GM18502 (cell line): Measurements from ENCODE around the gene KIF18A.
"Not testable (repeated sequence)": the region's sequence is repeated elsewhere in the genome, so short reads cannot be mapped to it uniquely, and the experiment has no call there.

Experiments
- ATAC-seq: cut with Tn5 transposase; IDR thresholded peaks from one replicate; pipeline ENCODE4 v1.9.1; 2021; ENCODE audit warnings: mild to moderate bottlenecking; ENCODE audit not compliant: unreplicated experiment, poor library complexity

Gene KIF18A

DNA sequence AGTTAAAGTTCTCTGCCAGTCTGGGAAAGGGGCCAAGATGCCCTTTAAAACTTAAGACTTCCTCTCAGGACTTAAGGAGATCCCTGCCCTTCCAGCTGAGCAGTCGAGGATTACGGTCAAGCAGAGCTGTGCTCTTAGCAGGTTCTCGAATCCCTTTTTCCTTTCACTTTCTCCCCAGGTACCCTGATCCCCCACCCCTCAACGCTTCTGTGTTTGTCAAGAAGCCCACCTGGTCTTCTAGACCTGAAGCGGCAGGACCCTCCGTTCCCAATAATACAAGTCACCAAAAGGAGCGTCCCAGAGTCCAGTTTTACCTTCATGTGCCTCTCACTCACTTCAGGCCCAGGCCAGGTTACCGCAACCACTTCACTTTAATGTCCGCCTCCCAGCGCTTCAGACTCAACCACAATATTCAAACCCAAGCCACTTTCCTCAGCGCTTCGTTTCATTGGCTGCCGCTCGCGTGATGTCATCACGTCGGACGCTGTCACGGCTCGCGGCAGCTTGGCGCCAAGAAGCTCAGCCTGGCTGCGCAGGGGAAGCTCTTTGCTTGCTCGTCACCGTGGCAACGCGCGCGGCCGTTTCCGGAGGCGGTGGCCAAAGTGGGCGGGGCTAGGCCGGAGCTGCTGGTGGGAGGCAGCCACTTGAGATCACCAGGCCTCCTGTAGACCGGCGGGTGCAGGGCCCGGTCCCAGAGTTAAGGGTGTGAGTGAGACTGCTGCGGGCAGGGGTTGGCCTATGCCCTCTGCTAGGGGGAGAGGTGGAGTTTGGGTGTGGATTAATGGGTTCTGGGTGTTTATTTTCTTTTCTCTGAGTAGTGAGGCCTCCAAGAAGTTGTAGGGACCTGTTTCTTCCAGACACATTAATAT is at the start of gene KIF18A, which contains the start of gene METTL15:
Gene KIF18A (minus strand): TSS at position 407 of the 869 bp plus-strand sequence. CDS start 10,209 bp downstream, outside the sequence.
Gene METTL15 (plus strand): TSS at position 639 of the 869 bp plus-strand sequence. CDS start 4,947 bp downstream, outside the sequence.
- ATAC-seq, result peak; percentile 94

DNA sequence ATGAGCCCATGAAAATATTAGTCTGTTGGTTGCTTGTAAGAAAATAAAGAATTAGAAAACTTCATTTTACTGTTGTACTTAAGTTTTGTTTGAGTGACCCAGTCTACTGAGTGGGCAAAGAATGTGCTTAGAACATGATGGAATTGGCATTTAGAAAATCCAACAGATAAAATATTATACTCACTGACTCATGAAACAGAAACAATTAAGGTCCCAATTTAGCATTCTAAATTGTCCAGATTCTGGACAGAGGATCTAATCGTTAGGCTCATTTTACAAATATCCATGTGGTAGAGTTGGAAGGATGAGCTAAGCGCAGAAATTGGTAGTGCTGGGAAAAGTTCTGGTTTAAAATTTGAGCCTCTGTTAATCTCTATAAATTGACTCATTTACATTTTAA is 45.6 kb upstream of the KIF18A start:
- ATAC-seq, result no peak

DNA sequence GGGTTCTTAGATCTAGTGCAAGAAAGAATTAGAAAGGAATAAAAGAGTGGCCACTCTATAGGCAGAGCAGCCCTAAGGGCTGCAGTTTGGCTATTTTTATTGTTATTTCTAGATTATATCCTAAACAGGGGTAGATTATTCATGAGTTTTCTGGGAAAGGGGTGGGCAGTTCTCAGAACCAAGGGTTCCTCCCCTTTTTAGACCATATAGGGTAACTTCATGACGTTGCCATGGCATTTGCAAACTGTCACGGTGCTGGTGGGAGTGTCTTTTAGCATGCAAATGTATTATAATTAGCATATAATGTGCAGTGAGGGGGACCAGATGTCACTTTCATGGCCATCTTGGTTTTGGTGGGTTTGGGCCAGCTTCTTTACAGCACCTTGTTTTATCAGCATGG is 44.8 kb upstream of the KIF18A start:
- ATAC-seq, result no peak

DNA sequence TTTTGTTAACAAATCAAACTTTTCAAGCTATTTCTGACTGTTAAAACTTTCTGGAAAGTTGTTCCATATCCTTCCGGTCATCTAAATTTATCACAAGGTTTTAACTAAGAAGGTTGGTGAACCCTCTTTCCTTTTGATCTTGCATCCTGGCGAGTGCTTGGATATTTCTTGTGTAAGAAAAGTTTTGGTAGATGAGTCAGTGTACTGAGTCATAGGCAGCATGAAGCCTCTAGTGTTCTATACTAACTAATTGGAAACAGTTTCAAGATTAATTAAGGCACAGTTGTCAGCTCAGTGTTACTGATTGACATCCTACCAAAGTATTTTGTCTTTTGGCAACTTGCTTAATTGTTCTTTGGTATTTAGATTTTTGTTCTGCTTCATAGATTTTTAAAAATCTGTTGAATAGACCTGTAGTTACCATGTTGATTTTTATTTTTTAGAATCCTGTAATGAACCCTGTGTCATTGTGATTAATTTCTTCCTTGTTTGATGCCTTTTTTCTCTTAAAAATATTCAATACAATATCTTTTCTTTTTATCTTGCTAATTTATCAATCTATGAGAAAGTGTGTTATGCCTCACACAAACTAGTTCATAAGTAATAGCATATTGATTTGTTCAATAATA is 38.3 kb upstream of the KIF18A start:
- ATAC-seq, result no peak

DNA sequence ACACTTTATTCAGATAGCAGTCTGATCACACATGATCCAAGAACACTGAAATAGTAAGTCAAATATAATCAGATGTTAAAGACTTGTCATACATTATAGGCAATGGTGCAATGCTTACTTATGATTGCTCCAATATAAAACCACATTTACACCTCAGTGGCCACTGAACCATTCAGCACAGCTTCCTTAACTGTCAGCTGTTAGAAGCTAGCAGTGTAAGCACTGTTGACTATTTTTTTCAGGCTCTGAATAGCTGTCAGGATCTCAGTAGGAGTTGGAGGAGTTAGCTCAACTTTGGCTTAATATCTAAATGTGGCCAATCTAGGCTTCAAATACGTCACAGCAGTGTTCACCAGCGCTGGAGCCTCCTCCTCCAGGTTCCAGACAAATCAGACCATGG is 36.9 kb upstream of the KIF18A start:
- no peak for ATAC-seq

DNA sequence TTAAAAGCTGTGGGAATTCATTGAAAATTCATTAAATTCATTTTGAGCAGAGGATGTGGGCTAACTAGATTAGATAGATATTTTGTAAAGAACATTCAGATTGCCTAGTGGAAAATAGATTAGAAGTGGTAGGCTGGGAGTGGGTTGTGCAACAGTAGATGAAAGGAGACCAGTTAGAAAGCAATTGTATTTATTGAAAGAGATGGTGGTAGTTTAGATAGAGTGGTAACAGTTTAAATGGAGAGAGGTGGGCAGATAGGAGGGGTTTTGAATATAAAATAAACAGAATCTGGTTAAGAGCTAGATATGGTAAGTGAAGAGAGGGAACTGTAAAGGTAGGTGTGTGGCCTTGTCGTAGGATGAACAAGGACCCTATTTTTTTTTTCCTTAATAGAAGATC is 34.8 kb upstream of the KIF18A start:
- ATAC-seq, result no peak

DNA sequence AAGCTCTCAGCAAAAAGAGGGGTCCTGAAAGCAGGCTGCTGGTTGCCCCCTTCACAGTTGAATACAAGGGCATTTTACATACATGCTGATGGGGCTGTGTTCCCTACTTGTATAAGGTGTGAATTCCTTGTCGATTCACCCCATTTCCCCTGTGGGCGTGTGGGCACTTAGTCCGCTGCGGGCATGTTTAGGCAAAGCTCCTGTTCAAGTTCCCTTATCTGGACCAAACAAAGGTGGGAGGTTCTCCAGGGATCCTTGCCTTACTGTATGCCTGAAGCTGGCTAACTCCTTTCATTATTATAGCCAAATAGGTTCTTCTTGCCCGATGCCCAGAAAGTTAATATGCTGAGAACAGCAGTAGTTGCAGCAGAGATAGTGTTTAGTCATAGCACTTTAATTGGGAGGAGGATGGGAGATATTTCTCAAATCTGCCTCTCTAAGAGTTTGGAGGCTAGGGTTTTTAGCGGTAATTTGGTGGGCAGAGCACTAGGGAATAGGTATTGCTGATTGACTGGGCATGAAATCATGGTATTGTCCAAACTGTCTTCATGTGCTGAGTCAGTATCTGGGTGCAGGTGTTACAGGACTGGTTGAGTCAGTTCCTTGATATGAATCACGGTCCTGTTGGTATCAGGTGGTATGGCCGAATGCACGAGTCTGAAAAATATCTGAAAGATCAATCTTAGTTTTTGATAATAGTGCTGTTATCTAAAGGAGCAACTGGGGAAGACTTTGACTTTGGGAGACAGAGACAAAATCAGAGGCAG is 32.9 kb upstream of the KIF18A start:
- no peak for ATAC-seq

DNA sequence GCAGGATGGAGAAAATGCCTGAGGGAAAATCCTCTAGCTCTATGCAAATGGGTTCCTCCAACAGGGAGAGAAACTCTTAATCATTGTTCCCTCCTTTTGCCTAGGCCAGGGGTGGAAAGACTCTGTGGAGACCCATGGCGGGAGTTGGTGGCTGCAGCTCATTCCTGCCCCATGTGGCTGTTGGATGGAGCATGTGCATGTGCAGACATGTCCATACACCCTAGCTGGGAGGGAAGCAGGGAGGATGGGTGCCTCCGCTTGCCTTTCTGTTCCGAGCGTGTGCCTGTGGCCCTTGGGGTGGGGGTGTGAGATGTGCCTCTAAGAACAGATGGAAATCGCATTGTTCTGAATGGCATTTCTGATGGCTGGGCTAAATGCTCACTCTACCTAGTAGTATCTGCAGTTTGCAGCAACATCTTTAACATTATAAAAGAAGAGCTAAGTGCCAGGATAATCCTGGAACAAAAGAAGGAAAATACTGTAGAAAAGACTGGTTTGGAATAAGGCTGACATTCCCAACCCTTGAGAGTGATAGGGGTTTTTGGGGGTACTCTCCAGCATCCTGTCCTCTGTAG is 32.0 kb upstream of the KIF18A start:
- no peak for ATAC-seq

DNA sequence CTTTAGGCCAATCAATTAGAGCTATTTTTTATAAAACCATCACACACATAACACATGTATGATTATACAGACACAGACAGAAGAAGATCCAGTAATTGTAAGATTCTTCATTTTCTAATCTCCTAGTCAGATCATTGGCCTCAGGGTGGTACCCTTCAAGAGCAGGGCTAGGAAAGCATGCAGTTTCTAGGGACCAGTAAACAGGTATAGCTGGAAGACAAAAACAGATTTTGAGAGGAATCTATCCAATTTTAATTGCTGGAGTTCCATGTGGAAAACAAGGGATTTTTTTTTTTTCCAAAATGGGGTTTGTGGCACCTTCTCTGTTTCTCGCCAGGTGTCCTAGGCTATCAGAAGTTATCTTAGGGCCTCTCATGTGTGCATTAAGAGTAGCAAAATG is 29.9 kb upstream of the KIF18A start:
- ATAC-seq, result no peak

DNA sequence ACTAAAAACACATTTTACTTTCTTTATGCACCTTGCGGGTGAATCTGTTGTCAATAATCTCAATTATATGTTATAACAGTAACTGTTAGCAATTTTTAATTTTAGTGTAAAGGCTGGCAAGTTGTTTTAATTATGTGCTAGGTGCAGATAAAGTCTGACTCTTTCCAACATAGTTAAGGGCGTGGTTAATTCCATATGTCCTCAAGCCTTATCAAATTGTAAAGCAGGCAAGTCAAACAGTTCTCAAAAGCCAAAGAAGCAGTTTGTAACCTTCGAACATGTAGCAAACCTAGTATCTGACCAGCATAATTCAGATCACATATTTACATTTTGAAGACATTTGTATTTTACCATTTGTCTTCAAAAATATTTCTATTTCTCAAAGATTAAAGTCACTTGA is 29.4 kb upstream of the KIF18A start:
- no peak for ATAC-seq

DNA sequence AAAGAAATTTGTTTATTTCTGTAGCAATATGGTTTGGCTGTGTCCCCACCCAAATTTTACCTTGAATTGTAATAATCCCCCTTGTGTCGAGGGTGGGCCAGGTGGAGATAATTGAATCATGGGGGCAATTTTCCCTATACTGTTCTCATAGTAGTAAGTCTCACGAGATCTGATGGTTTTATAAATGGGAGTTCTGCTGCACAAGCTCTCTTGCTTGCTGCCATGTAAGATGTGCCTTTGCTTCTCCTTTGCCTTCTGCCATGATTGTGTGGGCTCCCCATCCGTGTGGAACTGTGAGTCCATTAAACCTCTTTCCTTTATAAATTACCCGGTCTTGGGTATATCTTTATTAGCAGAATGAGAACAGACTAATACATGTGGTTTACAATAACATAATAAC is 28.2 kb upstream of the KIF18A start:
- not testable (repeated sequence) for ATAC-seq

DNA sequence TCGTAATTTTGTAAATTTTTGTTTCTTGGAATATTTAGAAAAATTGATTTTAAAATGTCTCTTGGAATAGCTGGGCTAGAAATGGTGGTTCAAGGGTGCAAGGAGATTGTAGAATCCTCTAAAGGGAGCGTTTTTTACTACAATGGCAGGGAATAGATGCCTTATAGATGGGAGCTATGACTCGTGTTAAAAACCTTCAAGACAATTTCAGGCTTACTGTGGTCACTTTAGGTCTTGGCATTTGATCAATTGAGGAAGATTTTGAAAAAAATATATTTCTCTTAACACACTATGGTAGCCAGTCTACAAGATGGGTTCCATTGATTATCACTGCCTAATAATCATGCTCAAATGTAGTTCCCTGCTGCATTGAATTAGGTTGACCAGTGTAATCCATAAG is 25.2 kb upstream of the KIF18A start:
- no peak for ATAC-seq

DNA sequence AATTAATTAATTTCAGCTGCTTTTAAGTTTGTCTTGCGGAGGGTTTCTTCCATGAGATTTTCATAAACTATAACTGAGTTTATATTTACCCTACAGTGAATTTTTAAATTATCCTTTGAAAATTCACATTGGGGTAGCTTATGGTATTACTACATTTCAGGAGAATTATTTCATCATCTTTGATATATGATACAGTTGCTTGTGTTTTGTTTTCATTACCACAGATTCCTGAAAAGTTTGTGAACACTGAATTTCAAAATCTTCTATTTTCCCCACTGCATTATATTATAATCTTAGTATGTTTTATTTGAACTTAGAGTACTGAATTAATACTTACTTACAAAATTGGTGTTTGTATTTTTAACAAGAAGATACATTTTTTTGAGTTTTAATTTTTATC is 24.6 kb upstream of the KIF18A start:
- no peak for ATAC-seq

DNA sequence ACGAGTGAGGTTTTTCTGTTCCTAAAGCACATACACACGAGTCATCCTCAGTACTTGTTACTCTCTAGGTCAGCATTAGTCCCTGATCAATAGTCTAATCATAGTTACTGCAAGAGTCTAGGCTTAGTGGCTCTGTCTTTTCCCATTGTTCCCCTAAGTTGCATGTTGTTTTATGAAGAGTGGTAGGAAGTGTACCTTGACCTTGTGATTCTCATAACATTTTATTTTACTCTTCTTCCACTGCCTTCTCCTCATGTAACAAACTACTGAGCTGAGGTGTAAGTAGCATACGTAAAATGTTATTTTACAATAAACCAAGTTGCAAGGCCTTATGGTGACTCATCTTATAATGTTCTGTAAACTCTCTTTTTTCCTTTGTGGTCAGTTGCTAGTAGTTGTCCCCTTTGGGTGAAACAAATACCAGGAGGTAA is 15.2 kb upstream of the KIF18A start:
- no peak for ATAC-seq

DNA sequence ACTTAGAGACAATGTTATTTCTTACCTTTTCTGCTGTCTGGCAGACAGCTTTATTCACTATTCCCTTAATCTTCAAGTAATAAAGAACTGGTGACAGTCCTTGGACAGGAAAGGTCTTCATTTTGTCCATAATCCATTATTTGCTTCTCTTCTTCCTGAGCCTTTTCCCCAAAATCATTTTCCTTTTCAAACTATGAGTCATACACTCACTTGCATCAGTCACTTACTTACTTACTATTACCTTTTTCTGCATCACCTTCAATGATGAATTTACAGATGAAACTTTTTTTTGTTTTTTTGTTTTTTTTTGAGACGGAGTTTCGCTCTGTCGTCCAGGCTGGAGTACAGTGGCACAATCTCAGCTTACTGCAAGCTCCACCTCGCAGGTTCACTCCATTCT is 9.8 kb upstream of the KIF18A start:
- no peak for ATAC-seq

DNA sequence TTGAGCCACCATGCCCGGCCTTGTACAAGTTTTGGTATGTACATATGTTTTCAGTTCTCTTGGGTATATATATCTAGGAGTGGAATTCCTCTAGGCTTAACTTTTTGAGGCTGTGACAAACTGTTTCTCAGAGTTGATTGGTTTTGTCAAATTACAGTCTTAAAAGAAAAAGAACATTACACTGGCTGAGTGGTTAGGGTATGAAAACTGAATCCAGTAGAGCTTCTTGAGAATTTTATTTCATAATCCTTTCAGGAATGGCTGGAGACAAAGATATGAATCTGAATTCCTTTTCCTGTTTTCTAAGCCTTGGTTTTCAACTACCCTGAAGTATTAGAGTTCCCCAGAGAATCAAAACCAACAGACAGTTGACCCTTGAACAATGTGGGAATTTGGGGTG is 6.8 kb upstream of the KIF18A start:
- no peak for ATAC-seq

DNA sequence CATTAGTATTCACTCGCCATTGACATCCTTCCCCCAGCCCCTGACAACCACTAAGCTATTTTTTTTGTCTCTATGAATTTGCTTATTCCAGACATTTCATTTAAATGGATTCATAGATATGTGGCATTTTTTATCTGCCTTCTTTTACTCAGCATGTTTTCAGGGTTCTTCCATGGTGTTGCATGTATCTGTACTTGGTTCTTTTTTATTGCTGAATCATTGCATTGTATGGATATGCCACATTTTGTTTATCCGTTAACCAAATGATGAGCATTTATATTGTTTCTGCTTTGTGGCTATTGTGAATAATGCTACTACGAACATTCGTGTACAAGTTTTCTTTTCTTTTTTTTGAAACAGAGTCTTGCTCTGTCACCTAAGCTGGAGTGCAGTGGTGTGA is 6.2 kb upstream of the KIF18A start:
- ATAC-seq, result no peak

DNA sequence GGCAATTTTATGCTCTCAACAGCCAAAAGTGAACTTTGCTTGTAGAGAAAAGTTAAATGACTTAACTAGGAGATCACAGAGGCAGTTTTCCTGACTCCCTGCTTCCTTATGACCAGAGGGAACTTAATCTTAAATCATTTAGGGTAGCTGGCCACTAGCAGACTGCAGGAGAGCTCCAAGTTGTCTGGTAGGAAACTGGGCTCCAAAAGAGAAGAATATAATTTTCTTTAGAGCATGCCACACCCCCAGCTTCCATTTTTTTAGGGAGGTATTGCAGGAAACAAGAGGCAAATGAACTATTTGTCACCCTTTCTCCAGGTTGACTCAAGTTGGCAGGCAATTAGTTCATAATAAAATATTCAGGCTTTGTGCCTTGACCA is 2.9 kb upstream of the KIF18A start:
- ATAC-seq, result no peak

DNA sequence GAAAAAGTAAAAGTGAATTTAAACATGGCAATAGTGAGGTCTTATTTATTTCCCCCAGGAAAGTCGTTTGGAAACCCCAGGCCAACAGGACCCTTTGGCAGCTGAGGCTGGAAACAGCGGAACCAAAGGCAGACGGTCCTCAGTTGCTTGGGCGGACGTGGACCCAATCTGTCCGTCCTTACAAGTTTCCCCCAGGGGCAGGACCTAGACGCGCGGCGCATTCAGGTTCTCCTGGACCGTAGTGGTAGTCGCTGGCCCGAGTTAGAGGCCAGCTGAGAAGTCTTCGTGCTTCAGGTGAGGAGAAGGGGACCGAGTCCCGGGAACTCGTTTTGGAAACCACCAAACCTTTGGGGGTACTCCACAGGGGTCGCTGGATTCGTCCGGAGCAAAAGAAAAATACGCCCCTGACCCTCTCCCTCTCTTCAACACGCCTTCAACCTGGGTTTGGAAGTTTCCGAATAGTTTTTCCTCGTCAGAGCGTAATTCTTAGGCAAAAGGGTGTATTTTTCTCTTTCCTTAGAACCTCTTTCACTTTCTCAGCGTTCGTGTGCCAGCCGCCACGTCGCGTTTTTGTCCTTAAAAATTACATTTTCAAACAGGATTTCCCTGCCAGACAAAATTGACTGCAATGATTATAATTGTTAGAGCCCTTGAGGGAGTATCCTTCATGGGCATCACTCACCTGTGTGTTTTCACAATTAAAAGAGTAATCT is 2.3 kb upstream of the KIF18A start:
- ATAC-seq, result peak; percentile 41

DNA sequence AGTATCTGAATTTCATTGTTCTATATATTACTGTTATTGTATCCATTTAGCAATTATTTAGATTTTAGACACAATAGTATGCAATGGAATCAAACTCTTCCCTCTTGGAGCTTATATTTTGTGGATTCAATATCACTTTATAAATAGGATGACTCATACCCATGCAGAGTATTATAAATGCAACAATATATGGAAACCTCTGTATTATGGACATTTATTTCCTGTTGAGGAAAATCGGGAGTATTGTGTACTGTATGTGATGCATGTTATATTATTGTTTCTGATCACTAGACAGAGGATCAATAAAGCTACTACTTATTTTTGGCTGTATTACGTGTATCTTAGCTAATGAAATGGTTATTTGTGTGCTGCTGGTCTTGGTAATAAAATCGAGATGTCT is 1.0 kb upstream of the KIF18A start:
- no peak for ATAC-seq
